HG03432 (cell line): ENCODE results near the gene ETFDH.
"Not testable (repeated sequence)": the region's sequence is repeated elsewhere in the genome, so short reads cannot be mapped to it uniquely, and the experiment has no call there.

Experiments
- ATAC-seq: cut with Tn5 transposase; IDR thresholded peaks from one replicate; pipeline ENCODE4 v1.9.1; 2021; ENCODE audit warnings: mild to moderate bottlenecking, moderate library complexity; ENCODE audit not compliant: unreplicated experiment

ETFDH gene

DNA sequence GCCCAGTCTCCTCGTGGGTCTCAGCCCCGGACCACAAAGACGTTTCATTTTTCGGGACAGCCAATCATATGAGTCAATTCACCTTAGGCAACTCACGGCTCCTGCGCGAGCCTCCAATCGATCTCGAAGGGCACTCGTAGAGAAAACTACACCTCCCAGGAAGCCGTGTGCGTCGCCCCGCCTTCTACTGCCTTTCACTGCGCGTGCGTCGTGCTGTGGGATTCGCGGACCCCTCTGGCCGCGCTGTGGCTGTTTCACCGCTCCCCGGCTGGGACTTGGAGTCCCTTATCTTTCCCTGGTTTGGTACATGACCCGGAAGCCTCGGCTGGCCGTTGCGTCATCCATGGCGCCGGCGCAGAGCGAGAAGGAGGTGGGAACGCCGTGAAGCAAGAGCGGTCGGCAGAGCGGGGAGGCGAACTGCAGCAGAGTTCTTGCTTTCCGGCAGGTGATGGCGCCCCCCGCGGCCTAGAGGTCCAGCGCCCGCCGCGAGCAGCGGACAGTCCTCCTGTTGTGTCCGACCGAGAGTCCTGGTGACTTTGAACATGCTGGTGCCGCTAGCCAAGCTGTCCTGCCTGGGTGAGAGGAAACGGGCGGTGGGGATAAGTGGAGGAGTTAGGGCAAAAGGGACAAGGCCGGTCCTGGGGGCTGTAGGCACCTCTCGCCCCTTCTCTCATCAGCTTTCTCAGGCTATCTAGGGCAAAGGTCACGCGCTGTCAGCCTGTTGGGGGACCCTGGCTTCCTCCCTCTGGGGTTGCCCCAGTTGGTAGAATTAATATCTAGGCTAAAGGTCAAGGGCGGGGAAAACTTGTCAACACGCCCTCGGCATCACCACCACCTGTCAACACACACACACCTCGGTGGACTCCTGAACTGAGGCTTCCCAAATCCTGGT is at the start of gene ETFDH:
Gene ETFDH (plus strand): TSS at position 382 of the 892 bp plus-strand sequence. CDS start 161 bp downstream, at position 543.
- ATAC-seq, result peak; percentile 87

- peak; percentile 89 for ATAC-seq
Measured at GRCh38 chr4:158624889-158625478, 47.1 kb upstream of the ETFDH start.

DNA sequence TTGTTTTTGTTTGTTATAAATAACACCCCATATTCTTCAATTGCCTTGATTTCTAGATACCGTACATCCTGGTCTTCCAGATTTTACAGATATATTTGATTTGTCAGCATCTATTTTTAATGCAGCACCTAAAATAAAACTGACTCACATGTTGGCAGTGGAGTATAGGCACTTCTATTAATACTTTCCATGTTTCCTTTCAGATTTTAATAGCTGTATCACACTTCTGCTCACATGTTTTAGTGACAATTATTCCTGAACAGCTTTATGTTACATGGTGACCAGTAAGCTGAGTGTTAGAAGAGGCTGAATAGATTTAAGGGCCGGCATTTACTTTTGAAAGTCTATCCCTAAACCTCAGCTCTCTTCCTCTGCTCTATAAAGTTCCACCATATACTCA is 46.6 kb upstream of the ETFDH start:
- ATAC-seq, result no peak

DNA sequence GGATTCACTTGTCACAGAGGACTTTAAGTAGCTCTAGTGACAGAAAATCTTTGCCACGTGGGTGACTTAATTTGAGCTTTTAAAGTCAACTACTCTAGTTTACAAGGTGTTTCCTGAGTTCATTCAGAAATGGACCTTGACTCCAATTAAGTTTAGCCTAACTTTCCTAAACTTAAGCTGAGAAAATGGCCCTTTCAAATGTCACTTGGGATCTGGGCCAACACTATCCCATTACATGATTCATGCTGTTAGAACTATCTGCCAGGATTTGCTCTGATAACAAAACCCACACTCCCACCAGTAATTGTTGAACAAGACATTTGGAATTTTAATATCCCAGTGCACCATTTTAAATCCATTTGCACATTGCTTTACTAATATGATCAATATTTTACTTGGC is 41.2 kb upstream of the ETFDH start:
- no peak for ATAC-seq

- no peak for ATAC-seq
Measured at GRCh38 chr4:158636619-158637018, 35.5 kb upstream of the ETFDH start.

GRCh38 chr4:158644356-158644755 is 27.7 kb upstream of the ETFDH start:
- ATAC-seq, result no peak

- no peak for ATAC-seq
Measured at GRCh38 chr4:158644760-158645159, 27.3 kb upstream of the ETFDH start.

DNA sequence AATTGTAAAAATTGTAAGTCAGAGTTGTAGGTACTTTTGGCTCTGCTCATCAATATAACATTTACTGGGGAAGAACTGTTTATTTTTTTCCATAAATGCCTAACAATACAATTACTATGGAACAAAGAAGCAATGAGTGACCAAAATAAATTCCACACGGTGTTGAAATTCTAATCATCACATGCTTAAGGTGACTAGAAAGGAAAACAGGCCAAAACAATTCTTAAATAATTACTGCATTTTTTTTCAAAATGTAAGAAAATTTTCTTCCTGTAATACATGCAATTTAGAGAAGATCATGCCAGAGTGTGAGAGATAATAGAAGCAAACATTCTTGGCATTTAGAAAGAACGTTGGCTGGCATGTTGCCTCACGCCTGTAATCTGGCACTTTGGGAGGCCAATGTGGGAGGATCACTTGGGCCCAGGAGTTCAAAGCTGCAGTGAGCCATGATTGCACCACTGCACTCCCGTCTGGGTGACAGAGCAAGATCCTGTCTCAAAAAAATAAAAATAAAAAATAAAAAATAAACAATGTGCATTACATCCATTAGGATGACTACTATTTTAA is 22.9 kb upstream of the ETFDH start:
- no peak for ATAC-seq

DNA sequence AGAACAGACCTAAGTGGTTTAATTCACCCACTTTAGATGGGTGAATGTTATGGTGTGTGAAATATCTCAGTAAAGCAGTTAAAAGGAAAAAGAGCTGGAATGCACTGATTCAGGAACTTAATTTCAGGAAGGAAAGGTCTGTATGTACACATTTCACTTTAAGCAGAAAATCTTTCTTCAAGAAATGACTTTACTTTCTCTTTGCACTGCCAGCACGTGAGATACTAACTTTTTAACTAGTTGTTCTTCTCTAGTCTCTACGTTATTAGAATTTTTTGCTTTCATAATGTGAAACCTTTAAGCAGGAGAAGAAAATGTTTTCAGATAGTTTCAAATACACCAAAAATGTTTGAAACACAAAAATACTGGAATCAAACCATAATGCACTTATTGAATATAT is 19.2 kb upstream of the ETFDH start:
- ATAC-seq, result no peak

DNA sequence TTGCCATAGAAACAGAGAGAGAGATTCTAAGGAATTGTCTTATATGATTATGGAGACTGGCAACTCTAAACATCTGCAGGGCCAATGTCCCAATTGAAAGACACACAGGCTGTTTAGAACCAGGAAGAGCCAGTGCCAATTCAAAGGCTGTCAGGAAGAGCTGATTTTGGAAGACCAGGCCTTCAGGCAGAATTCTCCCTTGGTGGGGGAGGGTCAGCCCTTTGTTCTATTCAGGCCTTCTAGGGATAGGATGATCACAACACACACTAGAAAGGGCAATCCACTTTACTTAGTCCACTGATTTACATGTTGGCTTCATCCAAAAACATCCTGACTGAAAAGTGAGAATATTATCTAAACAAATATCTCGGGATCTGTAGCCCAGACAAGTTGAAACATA is 15.7 kb upstream of the ETFDH start:
- no peak for ATAC-seq

DNA sequence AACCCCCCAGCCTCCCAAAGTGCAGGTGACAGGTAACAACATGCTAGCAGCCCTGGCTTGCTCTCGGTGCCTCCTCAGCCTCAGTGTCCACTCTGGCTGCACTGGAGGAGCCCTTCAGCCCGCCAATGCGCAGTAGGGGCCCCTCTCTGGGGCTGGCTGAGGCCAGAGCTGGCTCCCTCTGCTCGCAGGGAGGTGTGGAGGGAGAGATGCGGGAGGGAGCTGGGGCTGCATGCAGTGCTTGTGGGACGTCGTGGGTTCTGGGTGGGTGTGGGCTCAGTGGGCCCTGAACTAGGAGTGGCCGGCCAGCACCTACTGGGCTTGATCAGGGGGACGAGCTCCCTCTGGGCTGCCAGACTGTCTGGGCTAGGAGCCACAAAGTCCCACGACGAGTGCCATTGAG is 14.8 kb upstream of the ETFDH start:
- ATAC-seq, result no peak

GRCh38 chr4:158663255-158663654 is 8.8 kb upstream of the ETFDH start:
- not testable (repeated sequence) for ATAC-seq

DNA sequence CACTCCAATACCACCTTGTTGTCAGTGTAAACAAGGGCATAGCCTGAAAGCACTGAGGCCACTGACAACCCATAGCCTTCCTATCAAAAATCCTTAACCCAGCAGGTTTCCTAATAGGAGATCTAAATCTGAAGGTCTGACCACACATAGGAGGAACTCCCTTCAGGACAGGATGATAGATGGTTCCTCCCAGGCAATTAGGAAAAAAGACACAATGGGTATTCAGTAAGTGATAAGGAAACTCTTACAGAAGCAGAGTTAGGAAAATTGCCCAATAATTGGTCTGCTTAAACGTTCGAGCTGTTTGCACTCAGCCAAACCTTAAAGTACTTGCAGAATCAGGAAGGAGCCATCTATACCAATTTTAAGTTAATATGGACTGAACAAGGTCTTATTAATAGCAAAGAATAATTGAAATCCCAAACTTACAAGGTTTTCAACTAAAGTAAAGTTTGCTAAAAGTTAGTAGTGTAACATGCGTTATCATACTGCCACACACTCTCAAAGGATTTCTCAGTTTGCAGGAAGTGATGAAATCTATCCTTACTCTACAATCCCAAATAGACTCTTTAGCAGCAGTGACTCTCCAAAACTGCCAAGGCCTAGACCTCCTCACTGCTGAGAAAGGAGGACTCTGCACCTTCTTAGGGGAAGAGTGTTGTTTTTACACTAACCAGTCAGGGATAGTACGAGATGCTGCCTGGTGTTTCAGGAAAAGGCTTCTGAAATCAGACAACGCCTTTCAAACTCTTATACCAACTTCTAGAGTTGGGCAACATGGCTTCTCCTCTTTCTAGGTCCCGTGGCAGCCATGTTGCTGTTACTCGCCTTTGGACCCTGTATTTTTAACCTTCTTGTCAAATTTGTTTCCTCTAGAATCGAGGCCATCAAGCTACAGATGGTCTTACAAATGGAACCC is 8.1 kb upstream of the ETFDH start:
- not testable (repeated sequence) for ATAC-seq

DNA sequence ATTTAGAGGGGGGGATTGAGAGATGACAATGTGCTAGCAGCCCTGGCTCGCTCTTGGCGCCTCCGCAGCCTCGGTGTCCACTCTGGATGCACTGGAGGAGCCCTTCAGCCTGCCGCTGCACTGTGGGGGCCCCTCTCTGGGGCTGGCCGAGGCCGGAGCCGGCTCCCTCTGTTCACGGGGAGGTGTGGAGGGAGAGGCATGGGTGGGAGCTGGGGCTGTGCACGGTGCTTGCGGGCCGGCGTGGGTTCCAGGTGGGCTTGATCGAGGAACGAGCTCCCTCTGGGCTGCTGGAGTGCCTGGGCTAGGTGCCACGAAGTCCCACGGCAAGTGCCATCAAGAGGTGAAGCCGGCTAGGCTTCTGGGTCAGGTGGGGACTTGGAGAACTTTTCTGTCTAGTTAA is 7.3 kb upstream of the ETFDH start:
- no peak for ATAC-seq

GRCh38 chr4:158666892-158667291 is 5.2 kb upstream of the ETFDH start:
- ATAC-seq, result no peak

DNA sequence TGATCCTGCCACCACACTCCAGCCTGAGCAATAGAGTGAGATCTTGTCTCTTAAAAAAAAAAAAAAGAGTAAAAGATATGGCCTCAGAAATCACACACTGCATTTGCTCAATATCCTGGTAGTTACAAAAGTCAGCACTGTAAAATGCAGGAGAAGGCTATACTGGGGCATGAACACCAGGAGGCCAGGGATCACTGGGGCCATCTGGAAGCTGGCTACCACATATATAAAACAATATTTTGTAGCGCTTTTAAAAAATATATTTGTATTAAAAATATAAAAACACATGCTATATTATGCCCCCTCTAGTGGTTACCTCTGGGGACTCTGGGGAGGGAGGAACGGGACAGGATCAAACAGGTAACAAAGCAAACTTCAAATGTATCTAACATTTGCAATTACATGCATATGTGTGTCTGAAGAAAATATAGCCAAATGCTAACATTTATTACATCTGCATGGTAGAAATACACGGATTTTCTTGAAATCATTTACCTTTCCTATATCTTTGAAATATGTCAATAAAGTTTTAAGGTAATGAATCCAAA is 4.4 kb upstream of the ETFDH start:
- ATAC-seq, result no peak

DNA sequence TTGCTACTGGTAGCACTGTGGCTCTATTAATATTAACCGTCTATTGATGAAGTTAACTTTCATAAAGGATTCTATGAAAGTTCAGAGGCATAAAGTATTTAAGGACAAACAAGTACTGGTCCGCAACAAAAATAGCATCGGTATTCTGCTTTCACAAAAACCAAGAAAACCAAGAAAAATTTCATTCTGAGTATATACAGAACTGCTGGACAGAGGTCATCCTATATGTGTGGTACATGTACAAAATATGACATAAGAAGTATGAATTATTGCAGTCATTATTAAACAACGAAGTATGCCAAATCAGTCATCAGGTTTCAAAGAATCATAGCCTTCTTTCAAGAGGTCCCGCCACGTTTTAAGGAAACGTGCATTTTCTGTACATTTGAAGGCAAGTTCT is 2.8 kb upstream of the ETFDH start:
- ATAC-seq, result no peak

GRCh38 chr4:158670975-158671664 is 976 bp upstream of the ETFDH start:
- ATAC-seq, result peak; percentile 33

DNA sequence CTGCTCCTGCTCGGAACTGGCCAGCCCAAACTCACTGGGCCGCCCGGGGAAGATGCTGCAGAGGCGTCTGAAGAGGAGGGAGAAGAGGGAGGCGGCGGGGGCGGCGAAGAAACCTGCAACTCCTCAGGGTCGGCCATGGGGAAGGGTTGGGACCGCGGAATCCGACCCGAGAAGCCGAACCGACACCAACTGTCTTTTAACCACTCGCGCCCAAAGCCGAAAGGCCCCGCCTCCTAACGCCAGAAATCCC is 506 bp upstream of the ETFDH start, which contains the start of gene C4orf46:
Gene C4orf46 (minus strand): TSS at position 223 of the 250 bp plus-strand sequence. CDS start 86 bp downstream, at position 137.
- ATAC-seq, result no peak

DNA sequence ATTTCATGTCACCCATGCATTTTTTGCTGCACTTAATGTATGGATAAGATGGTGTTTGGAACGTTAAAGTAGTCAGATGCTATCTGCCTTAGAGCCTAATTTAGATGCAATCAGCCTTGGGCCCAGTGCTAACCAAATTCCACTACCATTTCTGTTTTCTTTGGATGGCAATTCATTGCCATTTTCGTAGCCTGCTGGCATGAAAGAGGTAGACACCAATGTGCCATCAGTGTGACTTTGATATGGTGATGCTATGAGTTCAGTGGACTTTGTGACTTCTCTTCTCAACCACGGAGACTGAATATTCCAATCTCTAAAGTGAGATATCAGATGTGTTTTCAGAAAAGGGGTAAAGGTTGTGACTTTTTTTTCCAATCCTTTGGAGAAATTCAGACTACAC is 1.5 kb downstream of the ETFDH start:
- no peak for ATAC-seq
